HepG2 (cell line): Measurements from ENCODE around the gene SNAP47. TPM values are rescaled to one million over a fixed set of nuclear protein-coding genes. Genes with fewer than 3 reads are reported as not detected.

ENCODE experiments used
- ATAC-seq: fragments of 200-7000 bp; cut with Tn5 transposase; 3 replicates; pipeline ENCODE4 v1.9.1; 2020; ENCODE audit warnings: mild to moderate bottlenecking, moderate library complexity
- BruUV-seq: library from RNA; stranded (reverse); fragments of 400-500 nt; replicated peaks from 2 replicates; lab custom pipeline; 2021; lab: Mats Ljungman, UMichigan
- CTCF ChIA-PET: fragments of 300-600 bp; formaldehyde crosslinking; extraction: SDS; loops from one replicate; lab custom pipeline; 2021; ENCODE audit warnings: low total read pairs, inconsistent platforms, low intra/inter-chr PET ratio; lab: Yijun Ruan, JAX
- POLR2A ChIA-PET: fragments of 350-600 bp; sonication (Branson Sonifier 250); formaldehyde crosslinking; loops from one replicate; lab custom pipeline; 2020; ENCODE audit warnings: antibody characterized with exemption, inconsistent platforms; lab: Yijun Ruan, JAX
- DNase-seq: peaks from one replicate; pipeline ENCODE4 v3.0.0-alpha.2; 2015; ENCODE audit warnings: low spot score
- FAIRE-seq: peaks from 3 replicates; lab custom pipeline; 2011; peaks lifted over from hg19 to GRCh38; lab: Jason Lieb, UNC
- H2AFZ ChIP-seq: one replicate; pipeline ENCODE4 v1.6.1; 2011; ENCODE audit warnings: low read length, inconsistent platforms
- H3K27ac ChIP-seq: fragments of 300-600 bp; 3 replicates; pipeline ENCODE4 v1.8.0; 2011; ENCODE audit warnings: mixed run types, mild to moderate bottlenecking, mixed read lengths, low read length, inconsistent platforms; ENCODE audit not compliant: insufficient read depth; ENCODE audit errors: extremely low read length
- H3K27me3 ChIP-seq, 2 experiments: fragments of 200-600 bp in 1 of 2; 2 replicates in 1 of 2; 3 replicates in 1 of 2; pipeline versions ENCODE4 v1.6.0 to v1.8.0; 2011; ENCODE audit warnings: low read length in 2 of 2, mild to moderate bottlenecking in 2 of 2, moderate library complexity in 2 of 2, inconsistent platforms in 1 of 2; ENCODE audit not compliant: insufficient read depth in 2 of 2, control insufficient read depth in 1 of 2
- H3K36me3 ChIP-seq, 2 experiments: fragments of 200-600 bp in 1 of 2; replicated peaks in 1 of 2; 2 replicates in 1 of 2; 3 replicates in 1 of 2; pipeline versions ENCODE4 v1.5.1 to v1.8.0; 2011; ENCODE audit warnings: low read length in 2 of 2, inconsistent platforms in 1 of 2; ENCODE audit not compliant: insufficient read depth in 2 of 2, control insufficient read depth in 1 of 2
- H3K4me1 ChIP-seq: 2 replicates; pipeline ENCODE4 v1.5.1; 2012; ENCODE audit warnings: low read length, inconsistent platforms; ENCODE audit not compliant: insufficient read depth
- H3K4me2 ChIP-seq: 2 replicates; pipeline ENCODE4 v1.6.0; 2011; ENCODE audit warnings: low read depth, low read length, inconsistent platforms
- H3K4me3 ChIP-seq, 3 experiments: fragments of 200-600 bp in 1 of 3; sonication (generic), shearing (Covaris generic) in 1 of 3; replicated peaks in 1 of 3; 2 replicates each; pipeline ENCODE4 v1.5.1; 2011 to 2016; ENCODE audit warnings: low read length in 3 of 3, inconsistent platforms in 2 of 3, low read depth in 2 of 3, mild to moderate bottlenecking in 2 of 3, control low read depth in 1 of 3, mixed read lengths in 1 of 3; ENCODE audit not compliant: insufficient read depth in 1 of 3
- H3K79me2 ChIP-seq: one replicate; pipeline ENCODE4 v1.6.1; 2011; ENCODE audit warnings: low read length, inconsistent platforms; ENCODE audit not compliant: insufficient read depth
- H3K9ac ChIP-seq: 2 replicates; pipeline ENCODE4 v1.6.0; 2011; ENCODE audit warnings: mild to moderate bottlenecking, low read depth, low read length, inconsistent platforms; ENCODE audit not compliant: insufficient read depth
- H3K9me3 ChIP-seq: 2 replicates; pipeline ENCODE4 v1.5.1; 2012; ENCODE audit warnings: mild to moderate bottlenecking, low read length
- H4K20me1 ChIP-seq: 2 replicates; pipeline ENCODE4 v1.6.0; 2011; ENCODE audit warnings: inconsistent platforms, mild to moderate bottlenecking, low read length, moderate library complexity; ENCODE audit not compliant: insufficient read depth
- BRD4 ChIP-seq: sonication (generic); formaldehyde crosslinking; IDR thresholded peaks from 2 replicates; pipeline ENCODE4 v1.4.0; 2020; ENCODE audit warnings: missing genetic modification reagents
- IRF2 ChIP-seq: IDR thresholded peaks from 2 replicates; pipeline ENCODE4 v1.6.1; 2018; ENCODE audit warnings: missing genetic modification reagents, missing compliant biosample characterization
- RBFOX2 ChIP-seq: fragments of 200-400 bp; formaldehyde crosslinking; IDR thresholded peaks from 2 replicates; pipeline ENCODE4 v1.6.1; 2017; ENCODE audit warnings: low read depth, mild to moderate bottlenecking, low read length
- SOX5 ChIP-seq: IDR thresholded peaks from 2 replicates; pipeline ENCODE4 v1.6.1; 2016; ENCODE audit warnings: borderline replicate concordance
- TBP ChIP-seq: sonication (generic); formaldehyde crosslinking; IDR thresholded peaks from 2 replicates; pipeline ENCODE4 v1.5.0; 2020; ENCODE audit warnings: missing genetic modification reagents
- ZNF556 ChIP-seq: sonication (generic); formaldehyde crosslinking; IDR thresholded peaks from 2 replicates; pipeline ENCODE4 v1.4.0; 2020; ENCODE audit warnings: mild to moderate bottlenecking, missing genetic modification reagents, borderline replicate concordance
- ZSCAN30 ChIP-seq: sonication (generic); formaldehyde crosslinking; IDR thresholded peaks from 2 replicates; pipeline ENCODE4 v1.5.0; 2020; ENCODE audit warnings: mild to moderate bottlenecking, missing genetic modification reagents
- WGBS: methylation state at CpG from one replicate; pipeline ENCODE4 v1.1.6; 2017; ENCODE audit warnings: low lambda C conversion rate; 5-methylcytosine and 5-hydroxymethylcytosine counted together
- in situ Hi-C: cut with HindIII; loops from 2 replicates; pipeline ENCODE4 v1.10.0; 2017; ENCODE audit warnings: low pct_unique_long_range_greater_than_20kb; ENCODE audit not compliant: extremely low pct_ligation_motif_present
- intact Hi-C: fragments of 100-400 bp; cut with micrococcal nuclease; formaldehyde crosslinking; loops from one replicate; pipeline ENCODE4 v1.10.0; 2022; ENCODE audit not compliant: unreplicated experiment
- polyA plus RNA-seq, 8 experiments: library from polyadenylated mRNA; depleted of rRNA in 3 of 8; stranded (reverse) in 7 of 8; unstranded in 1 of 8; fragments of >200 nt; fragmentation: Illumina TruSeq in 4 of 8; extraction: Trizol in 4 of 8; gene quantifications; 2 replicates each; pipeline versions ENCODE4 v1.2.1 to v1.2.3, GENCODE V29; 2011 to 2016; ENCODE audit warnings: low read depth in 4 of 8, missing spikeins in 1 of 8, mixed read lengths in 1 of 8; ENCODE audit not compliant: insufficient read depth in 1 of 8
- total RNA-seq, 5 experiments: library from RNA; depleted of rRNA; stranded (reverse); fragments of >200 nt; fragmentation: Illumina TruSeq; extraction: Trizol; gene quantifications; 2 replicates each; pipeline ENCODE4 v1.2.3, GENCODE V29; 2016; ENCODE audit warnings: low read depth in 1 of 5
- TF ChIP-seq, protein P1 (sequence below): sonication (generic); formaldehyde crosslinking; IDR thresholded peaks from 2 replicates; pipeline ENCODE4 v1.4.0; 2020; ENCODE audit warnings: mild to moderate bottlenecking, low read depth, missing genetic modification reagents

Gene SNAP47
- total and polyA plus RNA-seq, 2 of the 13 experiments (the other 11 are each of a cell fraction or from before 2014, with no cell fraction given) = 13.6 to 25.1 TPM

DNA sequence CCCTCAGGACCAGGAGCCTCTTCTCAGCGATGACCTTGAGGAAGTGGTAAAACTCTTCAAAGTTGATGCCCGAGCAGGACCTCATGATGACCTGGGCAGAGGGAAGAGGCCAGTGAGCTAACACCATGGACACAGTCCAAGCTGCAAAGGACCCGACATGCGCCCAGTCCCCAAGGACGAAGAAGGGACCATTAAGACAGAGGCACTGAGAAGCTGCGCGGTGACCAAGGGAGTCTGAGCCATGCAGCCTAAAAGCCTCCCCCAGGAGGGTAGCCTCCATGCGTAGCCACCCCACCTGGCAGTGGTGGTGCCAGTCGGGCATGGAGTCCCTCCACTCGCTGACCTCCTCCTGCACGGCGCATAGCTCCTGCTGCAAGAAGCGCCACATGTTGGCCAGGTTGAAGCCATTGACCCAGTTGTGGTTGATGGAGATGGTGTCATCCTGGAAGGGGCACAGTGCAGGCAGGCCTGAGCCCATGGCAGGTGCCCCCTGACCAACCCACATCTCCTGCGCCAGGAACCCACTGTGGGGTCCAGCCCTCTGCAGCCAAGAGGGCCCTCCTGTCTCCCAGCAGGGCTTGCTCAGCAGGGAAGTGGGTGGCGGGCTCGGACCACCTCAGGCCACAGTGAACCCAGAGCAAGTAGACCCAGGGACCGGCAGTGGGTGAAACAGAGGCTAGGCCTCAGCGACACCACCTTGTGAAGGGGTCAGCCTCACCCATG, 2.5 kb upstream of the SNAP47 start:
- Histone ChIP-seq H3K79me2 (peaks cover 35% of the 10 kb centered on the region), H3K27ac (no peak overlapping the region), H2AFZ (no peak overlapping the region)
- no peak for ATAC-seq
- no TSS peak for BruUV-seq
- TF ChIP-seq ZSCAN30 (no peak), BRD4 (CRISPR knock-in tag) (no peak), RBFOX2 (0 out of 2 replicates have a peak, but pooled peaks have one; percentile 31), SOX5 (CRISPR knock-in tag) (no peak), ZNF556 (CRISPR knock-in tag) (no peak), IRF2 (no peak), TBP (CRISPR knock-in tag) (no peak)
- TF ChIP-seq, protein P1, sequence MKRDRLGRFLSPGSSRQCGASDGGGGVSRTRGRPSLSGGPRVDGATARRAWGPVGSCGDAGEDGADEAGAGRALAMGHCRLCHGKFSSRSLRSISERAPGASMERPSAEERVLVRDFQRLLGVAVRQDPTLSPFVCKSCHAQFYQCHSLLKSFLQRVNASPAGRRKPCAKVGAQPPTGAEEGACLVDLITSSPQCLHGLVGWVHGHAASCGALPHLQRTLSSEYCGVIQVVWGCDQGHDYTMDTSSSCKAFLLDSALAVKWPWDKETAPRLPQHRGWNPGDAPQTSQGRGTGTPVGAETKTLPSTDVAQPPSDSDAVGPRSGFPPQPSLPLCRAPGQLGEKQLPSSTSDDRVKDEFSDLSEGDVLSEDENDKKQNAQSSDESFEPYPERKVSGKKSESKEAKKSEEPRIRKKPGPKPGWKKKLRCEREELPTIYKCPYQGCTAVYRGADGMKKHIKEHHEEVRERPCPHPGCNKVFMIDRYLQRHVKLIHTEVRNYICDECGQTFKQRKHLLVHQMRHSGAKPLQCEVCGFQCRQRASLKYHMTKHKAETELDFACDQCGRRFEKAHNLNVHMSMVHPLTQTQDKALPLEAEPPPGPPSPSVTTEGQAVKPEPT (CRISPR knock-in tag) = no peak
- TF ChIP-seq, all 625 proteins: peak for 1
- Histone ChIP-seq H3K36me3 (peaks cover 4 to 9% of the 10 kb centered on the region in 2 experiments; a peak in 1 of 5 replicates), H4K20me1 (peaks cover 9% of the 10 kb centered on the region; the same call in 1 of the 2 replicates), H3K4me3 (no peak overlapping the region), H3K27me3 (no peaks in the 10 kb centered on the region; a peak in 1 of 5 replicates), H3K9me3 (no peaks in the 10 kb centered on the region), H3K4me2 (no peak overlapping the region), H3K9ac (no peak overlapping the region), H3K4me1 (peaks cover 58% of the 10 kb centered on the region)
- ChIA-PET CTCF (no interaction called here), POLR2A (no interaction called here)
- intact Hi-C loops = no loop called here
- WGBS = 89% methylated on average over 13 of the region's 18 CpGs
- DNase-seq (no peak), FAIRE-seq (no peak)
- in situ Hi-C loops = no loop called here
